Lower leg skin (tissue), 3 donors: Measurements from ENCODE around the gene SIRT1.

Experiments
- POLR2A ChIP-seq, 2 donors: fragments of 450-650 bp; IDR thresholded peaks; one replicate each; pipeline ENCODE4 v1.6.1; 2016 to 2017; ENCODE audit warnings: antibody characterized with exemption in 2 of 2, mild to moderate bottlenecking in 1 of 2, moderate library complexity in 1 of 2
- TF ChIP-seq, protein P1 (sequence below), 3 donors: fragments of 450-650 bp; IDR thresholded peaks; one replicate each; pipeline ENCODE4 v1.5.1; 2016; ENCODE audit warnings: antibody characterized with exemption in 3 of 3, mild to moderate bottlenecking in 3 of 3, moderate library complexity in 2 of 3

DNA sequence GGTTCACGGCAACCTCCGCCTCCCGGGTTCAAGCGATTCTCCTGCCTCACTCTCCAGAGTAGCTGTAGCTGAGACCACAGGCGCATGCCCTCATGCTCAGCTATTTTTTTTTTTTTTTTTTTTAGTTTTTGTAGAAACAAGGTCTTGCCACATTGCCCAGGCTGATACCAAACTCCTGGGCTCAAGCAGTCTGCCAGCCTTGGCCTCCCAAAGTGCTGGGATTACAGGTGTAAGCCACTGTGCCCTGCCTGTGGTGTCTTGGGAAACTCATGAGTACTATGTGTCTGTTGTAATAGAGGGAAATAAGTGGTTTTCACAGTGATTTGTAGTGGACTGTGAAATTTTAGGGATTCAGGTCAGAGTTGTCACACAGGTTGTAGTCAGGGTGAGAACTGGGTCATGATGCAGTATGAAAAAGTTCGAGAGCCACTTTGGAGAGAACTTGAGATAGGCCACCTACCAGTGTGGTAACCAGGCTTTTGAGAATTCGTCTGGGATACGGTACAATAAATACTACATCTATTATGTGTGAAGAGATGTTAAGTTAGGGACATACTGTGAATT lies 30.4 kb downstream of the SIRT1 start:
- TF ChIP-seq, protein P1, sequence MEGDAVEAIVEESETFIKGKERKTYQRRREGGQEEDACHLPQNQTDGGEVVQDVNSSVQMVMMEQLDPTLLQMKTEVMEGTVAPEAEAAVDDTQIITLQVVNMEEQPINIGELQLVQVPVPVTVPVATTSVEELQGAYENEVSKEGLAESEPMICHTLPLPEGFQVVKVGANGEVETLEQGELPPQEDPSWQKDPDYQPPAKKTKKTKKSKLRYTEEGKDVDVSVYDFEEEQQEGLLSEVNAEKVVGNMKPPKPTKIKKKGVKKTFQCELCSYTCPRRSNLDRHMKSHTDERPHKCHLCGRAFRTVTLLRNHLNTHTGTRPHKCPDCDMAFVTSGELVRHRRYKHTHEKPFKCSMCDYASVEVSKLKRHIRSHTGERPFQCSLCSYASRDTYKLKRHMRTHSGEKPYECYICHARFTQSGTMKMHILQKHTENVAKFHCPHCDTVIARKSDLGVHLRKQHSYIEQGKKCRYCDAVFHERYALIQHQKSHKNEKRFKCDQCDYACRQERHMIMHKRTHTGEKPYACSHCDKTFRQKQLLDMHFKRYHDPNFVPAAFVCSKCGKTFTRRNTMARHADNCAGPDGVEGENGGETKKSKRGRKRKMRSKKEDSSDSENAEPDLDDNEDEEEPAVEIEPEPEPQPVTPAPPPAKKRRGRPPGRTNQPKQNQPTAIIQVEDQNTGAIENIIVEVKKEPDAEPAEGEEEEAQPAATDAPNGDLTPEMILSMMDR (IDR thresholded peaks at IDR 0.05) = no peak
- TF ChIP-seq POLR2A (IDR thresholded peaks at IDR 0.05) = no peak
